Measurements from ENCODE around the gene FEZ2.

The FEZ2 gene

GRCh38 chr2:36528766-36529392 lies 69.1 kb downstream of the FEZ2 start:
- DNase-seq, result no peak

DNA sequence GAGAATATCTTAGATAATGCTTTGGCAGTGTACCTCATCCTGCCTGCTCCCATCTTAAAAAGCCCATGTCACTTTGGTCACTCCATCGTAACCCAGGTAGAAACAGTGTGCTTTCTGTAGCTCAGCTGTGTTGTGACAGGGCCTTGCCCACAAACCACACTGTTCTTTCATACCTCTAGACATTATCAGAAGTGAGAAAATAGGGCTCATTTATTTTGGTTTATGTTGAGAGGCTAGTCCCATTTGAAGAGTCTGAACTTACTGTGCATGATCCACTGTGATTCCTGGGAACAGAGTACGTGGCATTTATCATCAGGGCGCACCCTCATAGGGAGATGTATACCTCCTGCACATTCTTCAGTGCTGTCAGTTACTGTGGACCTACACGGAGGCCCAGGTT lies 69.7 kb downstream of the FEZ2 start:
- no peak for DNase-seq

GRCh38 chr2:36526226-36526625 lies 71.7 kb downstream of the FEZ2 start:
- no peak for DNase-seq

GRCh38 chr2:36525245-36525644 lies 72.7 kb downstream of the FEZ2 start:
- no peak for DNase-seq

DNA sequence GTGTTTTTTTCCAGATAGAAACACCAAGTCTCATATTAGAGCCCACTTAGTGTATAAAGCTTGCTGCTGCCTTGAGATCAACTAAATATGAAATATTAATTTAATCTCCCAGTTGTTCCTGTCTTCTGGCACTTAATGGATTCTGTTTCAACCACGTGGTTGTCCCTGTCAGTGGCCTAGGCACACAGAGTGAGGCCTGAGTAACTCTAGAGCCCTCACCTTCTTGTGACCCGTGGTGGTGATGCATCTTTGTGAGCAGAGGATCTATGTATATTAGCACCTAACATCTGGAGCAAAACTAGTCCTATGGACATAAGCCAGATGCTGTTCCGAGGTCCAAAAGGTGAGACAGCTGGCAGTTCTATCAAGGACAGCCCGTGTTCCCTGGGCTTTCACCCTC lies 74.8 kb downstream of the FEZ2 start:
- DNase-seq, result no peak

GRCh38 chr2:36520431-36520830 lies 77.5 kb downstream of the FEZ2 start:
- DNase-seq, result no peak

GRCh38 chr2:36516136-36516870 lies 81.7 kb downstream of the FEZ2 start:
- DNase-seq, result no peak

DNA sequence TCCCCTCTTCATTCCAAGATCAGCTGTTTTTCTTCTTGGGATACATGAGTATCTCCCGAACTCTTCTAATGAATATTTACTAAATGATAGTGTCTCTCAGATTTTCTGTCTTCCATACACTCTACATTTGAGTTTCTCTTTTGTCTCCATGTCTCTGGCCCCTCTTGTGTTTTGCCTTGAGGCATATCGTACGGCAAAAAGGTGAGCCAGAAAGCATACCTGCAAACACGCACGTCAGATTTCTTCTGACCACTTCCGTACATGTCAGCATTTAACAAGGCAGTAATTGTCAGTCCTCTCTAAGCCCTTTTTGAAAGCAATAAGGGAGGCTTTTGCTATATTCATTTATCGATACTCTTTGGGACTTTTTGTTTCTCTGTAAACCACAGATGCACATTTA lies 82.4 kb downstream of the FEZ2 start:
- DNase-seq, result no peak

GRCh38 chr2:36513661-36514060 lies 84.3 kb downstream of the FEZ2 start:
- no peak for DNase-seq

- DNase-seq, result no peak
Measured at GRCh38 chr2:36512705-36513104, 85.3 kb downstream of the FEZ2 start.

DNA sequence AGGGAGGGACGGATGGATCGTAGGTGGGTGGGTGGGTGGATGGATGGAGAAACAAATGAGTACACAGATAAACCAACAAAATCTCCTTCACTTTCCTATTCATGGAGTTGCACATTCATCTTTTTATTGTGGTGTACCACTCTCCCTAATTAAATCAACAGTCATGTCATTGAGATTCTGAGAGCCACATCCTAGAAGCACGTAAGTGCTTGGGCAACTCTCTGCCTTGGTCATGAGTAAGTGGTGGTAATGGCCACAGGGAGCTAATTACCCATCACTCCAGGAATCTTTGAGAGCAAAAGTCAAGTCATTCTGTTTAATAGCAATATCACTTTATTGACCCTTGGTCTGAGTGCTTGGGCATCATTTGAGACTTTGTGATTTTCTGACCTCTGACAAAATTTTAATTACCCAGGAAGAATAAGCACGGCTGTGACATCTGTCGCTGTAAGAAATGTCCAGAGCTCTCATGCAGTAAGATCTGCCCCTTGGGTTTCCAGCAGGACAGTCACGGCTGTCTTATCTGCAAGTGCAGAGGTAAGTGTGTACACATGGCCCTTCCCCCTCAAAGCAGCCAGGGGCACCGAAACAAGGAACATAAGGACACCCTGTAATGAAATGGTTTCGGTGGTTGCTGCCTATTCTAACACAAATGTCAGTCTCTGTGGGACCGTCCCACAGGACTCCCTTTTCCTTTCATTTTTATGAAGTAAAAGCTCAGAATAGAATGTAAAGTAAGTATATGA lies 85.9 kb downstream of the FEZ2 start:
- DNase-seq, result no peak

DNA sequence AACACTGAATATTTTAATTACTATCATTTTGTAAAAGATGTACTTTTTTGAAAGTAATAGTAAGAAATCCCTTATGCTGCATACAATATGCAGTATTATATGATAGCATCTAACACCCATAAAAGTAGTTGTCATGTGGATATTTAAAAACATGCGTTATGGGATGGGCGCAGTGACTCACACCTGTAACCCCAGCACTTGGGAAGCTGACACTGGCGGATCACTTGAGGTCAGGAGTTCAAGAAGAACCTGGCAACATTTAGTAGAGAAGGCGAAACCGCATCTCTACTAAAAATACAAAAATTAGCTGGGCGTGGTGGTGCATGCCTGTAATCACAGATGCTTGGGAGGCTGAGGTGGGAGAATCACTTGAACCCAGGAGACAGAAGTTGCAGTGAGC lies 88.9 kb downstream of the FEZ2 start:
- no peak for DNase-seq

GRCh38 chr2:36507408-36507812 lies 90.6 kb downstream of the FEZ2 start:
- DNase-seq, result peak; percentile 54

Measured in activated CD4-positive, alpha-beta T cell treated with anti-CD3 and anti-CD28 coated beads, Interleukin-2, amount 50 U/mL, for 16 hours (primary cell).